ENCODE measurements around the gene TBX5. TPM values are rescaled to one million over a fixed set of nuclear protein-coding genes. Genes with fewer than 3 reads are reported as not detected.

TBX5 gene
- total and polyA plus RNA-seq, 2 donors (not counting 1 experiment from before 2014, with no cell fraction given): not detected

GRCh38 chr12:114440270-114441038 is 34.5 kb upstream of the TBX5 start:
- H3K27me3 Mint-ChIP-seq: peaks cover 77% of the 10 kb centered on the region
- Histone ChIP-seq H2AFZ (ENCODE audit: insufficient read depth, low read depth, low read length, poor library complexity, severe bottlenecking) (no peak overlapping the region), H3K79me2 (ENCODE audit: control insufficient read depth, insufficient read depth, low read length) (no peaks in the 10 kb centered on the region), H3K36me3 (replicated peaks in 1 of 2; ENCODE audit: control extremely low read depth in 1 of 2, control insufficient read depth in 1 of 2, extremely low read depth in 1 of 2, insufficient read depth in 2 of 2, low read length in 1 of 2) (no peaks in the 10 kb centered on the region), H3K9me3 (ENCODE audit: control extremely low read depth in 1 of 3, control insufficient read depth in 2 of 3, insufficient read depth in 1 of 3, low read length in 2 of 3) (peaks cover 0 to 13% (median 0%) of the 10 kb centered on the region in 3 donors), H3K4me3 (ENCODE audit: control extremely low read depth in 1 of 5, extremely low read depth in 1 of 5, insufficient read depth in 1 of 5, low read depth in 2 of 5, low read length in 4 of 5) (no peak overlapping the region), H3K9ac (ENCODE audit: low read length) (no peak overlapping the region), H3K27me3 (replicated peaks in 1 of 4; ENCODE audit: control extremely low read depth in 1 of 4, control insufficient read depth in 3 of 4, insufficient read depth in 4 of 4, low read length in 3 of 4) (peaks cover 0 to 60% (median 34%) of the 10 kb centered on the region in 4 experiments), H3K4me2 (replicated peaks; ENCODE audit: low read depth, low read length, poor library complexity, severe bottlenecking) (no peak overlapping the region), H3K27ac (ENCODE audit: low read length in 2 of 2) (no peak overlapping the region), H3K4me1 (ENCODE audit: control insufficient read depth in 2 of 2, insufficient read depth in 2 of 2, low read length in 2 of 2) (no peaks in the 10 kb centered on the region), H4K20me1 (ENCODE audit: control insufficient read depth, insufficient read depth, low read length, poor library complexity, severe bottlenecking) (no peaks in the 10 kb centered on the region)
- H3K4me1 Mint-ChIP-seq: no peaks in the 10 kb centered on the region
- 10% methylated on average over 41 of the region's 54 CpGs for WGBS (ENCODE audit: insufficient coverage)
- no peak overlapping the region for H3K27ac Mint-ChIP-seq
- no peaks in the 10 kb centered on the region for H3K9me3 Mint-ChIP-seq (ENCODE audit: insufficient read depth)
- POLR2A ChIA-PET: no interaction called here
- DNase-seq: no peak
- no peak overlapping the region for H3K4me3 Mint-ChIP-seq
- intact Hi-C loops (cut with micrococcal nuclease): no loop called here
- CTCF ChIA-PET: no interaction called here
- no peak for TF ChIP-seq EZH2 (IDR thresholded peaks at IDR 0.05; ENCODE audit: borderline replicate concordance, insufficient read depth, low read depth, low read length, poor library complexity, severe bottlenecking)
- TF ChIP-seq CTCF (IDR thresholded peaks at IDR 0.05): no peak
- ATAC-seq (ENCODE audit: low read depth): no peak

- intact Hi-C loops (cut with micrococcal nuclease): no loop called here
- no peak overlapping the region for H3K27ac ChIP-seq (ENCODE audit: low read length in 2 of 2)
Observed at GRCh38 chr12:114439817-114440216, 33.9 kb upstream of the TBX5 start.

More at GRCh38 chr12:114439817-114440216, 33.9 kb upstream of the TBX5 start:
- Histone ChIP-seq H2AFZ (ENCODE audit: insufficient read depth, low read depth, low read length, poor library complexity, severe bottlenecking) (no peak overlapping the region), H3K4me2 (replicated peaks; ENCODE audit: low read depth, low read length, poor library complexity, severe bottlenecking) (no peak overlapping the region), H3K27me3 (replicated peaks in 1 of 4; ENCODE audit: control extremely low read depth in 1 of 4, control insufficient read depth in 3 of 4, insufficient read depth in 4 of 4, low read length in 3 of 4) (peaks cover 0 to 57% (median 34%) of the 10 kb centered on the region in 4 experiments), H3K36me3 (replicated peaks in 1 of 2; ENCODE audit: control extremely low read depth in 1 of 2, control insufficient read depth in 1 of 2, extremely low read depth in 1 of 2, insufficient read depth in 2 of 2, low read length in 1 of 2) (no peaks in the 10 kb centered on the region), H4K20me1 (ENCODE audit: control insufficient read depth, insufficient read depth, low read length, poor library complexity, severe bottlenecking) (no peaks in the 10 kb centered on the region), H3K79me2 (ENCODE audit: control insufficient read depth, insufficient read depth, low read length) (no peaks in the 10 kb centered on the region), H3K4me3 (ENCODE audit: control extremely low read depth in 1 of 5, extremely low read depth in 1 of 5, insufficient read depth in 1 of 5, low read depth in 2 of 5, low read length in 4 of 5) (no peak overlapping the region), H3K4me1 (ENCODE audit: control insufficient read depth in 2 of 2, insufficient read depth in 2 of 2, low read length in 2 of 2) (no peaks in the 10 kb centered on the region), H3K9me3 (ENCODE audit: control extremely low read depth in 1 of 3, control insufficient read depth in 2 of 3, insufficient read depth in 1 of 3, low read length in 2 of 3) (peaks cover 0 to 10% (median 0%) of the 10 kb centered on the region in 3 donors), H3K9ac (ENCODE audit: low read length) (no peak overlapping the region)
- POLR2A ChIA-PET: no interaction called here
- no peaks in the 10 kb centered on the region for H3K4me1 Mint-ChIP-seq
- no peak for ATAC-seq (ENCODE audit: low read depth)
- peaks cover 71% of the 10 kb centered on the region for H3K27me3 Mint-ChIP-seq
- WGBS (ENCODE audit: insufficient coverage): 6% methylated on average over 19 of the region's 19 CpGs
- CTCF ChIA-PET: no interaction called here
- H3K9me3 Mint-ChIP-seq (ENCODE audit: insufficient read depth): no peaks in the 10 kb centered on the region
- TF ChIP-seq EZH2 (IDR thresholded peaks at IDR 0.05; ENCODE audit: borderline replicate concordance, insufficient read depth, low read depth, low read length, poor library complexity, severe bottlenecking) (no peak), CTCF (IDR thresholded peaks at IDR 0.05) (no peak)
- no peak overlapping the region for H3K4me3 Mint-ChIP-seq
- no peak for DNase-seq
- H3K27ac Mint-ChIP-seq: no peak overlapping the region

Measured in B cell (primary cell).